Tibial nerve (tissue), 3 donors: ENCODE measurements around the gene SEMA6A.

Source experiments
- POLR2A ChIP-seq, 2 donors: fragments of 450-650 bp; IDR thresholded peaks; one replicate each; pipeline ENCODE4 v1.6.1; 2017; ENCODE audit warnings: antibody characterized with exemption in 2 of 2, mild to moderate bottlenecking in 2 of 2, moderate library complexity in 2 of 2
- TF ChIP-seq, protein P1 (sequence below), 5 experiments: fragments of 200-600 bp in 3 of 5; fragments of 450-650 bp in 2 of 5; sonication (generic) in 3 of 5; IDR thresholded peaks; one replicate each; pipeline ENCODE4 v1.5.1; 2016 to 2019; ENCODE audit warnings: antibody characterized with exemption in 5 of 5, mild to moderate bottlenecking in 3 of 5, moderate library complexity in 2 of 5

DNA sequence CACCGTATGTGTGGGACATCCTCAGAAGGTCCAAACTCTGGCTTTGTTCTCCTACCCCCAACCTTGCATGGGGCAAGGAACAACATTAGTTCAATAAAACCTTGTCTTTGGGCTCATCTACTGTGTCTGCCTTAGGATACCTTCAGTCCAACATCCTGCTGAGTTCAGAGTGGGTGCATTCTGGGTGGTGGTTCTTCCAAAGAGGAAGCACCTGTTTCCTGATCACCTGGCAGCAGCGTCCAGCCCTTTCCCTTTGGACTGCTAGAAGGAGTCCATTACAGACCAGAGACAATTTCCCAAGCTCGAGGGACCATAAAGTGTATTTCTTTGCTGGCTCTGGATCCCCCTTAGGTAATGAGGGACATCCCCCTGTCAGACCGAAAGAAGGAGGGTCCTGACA, 154.1 kb downstream of the SEMA6A start:
- TF ChIP-seq, protein P1, sequence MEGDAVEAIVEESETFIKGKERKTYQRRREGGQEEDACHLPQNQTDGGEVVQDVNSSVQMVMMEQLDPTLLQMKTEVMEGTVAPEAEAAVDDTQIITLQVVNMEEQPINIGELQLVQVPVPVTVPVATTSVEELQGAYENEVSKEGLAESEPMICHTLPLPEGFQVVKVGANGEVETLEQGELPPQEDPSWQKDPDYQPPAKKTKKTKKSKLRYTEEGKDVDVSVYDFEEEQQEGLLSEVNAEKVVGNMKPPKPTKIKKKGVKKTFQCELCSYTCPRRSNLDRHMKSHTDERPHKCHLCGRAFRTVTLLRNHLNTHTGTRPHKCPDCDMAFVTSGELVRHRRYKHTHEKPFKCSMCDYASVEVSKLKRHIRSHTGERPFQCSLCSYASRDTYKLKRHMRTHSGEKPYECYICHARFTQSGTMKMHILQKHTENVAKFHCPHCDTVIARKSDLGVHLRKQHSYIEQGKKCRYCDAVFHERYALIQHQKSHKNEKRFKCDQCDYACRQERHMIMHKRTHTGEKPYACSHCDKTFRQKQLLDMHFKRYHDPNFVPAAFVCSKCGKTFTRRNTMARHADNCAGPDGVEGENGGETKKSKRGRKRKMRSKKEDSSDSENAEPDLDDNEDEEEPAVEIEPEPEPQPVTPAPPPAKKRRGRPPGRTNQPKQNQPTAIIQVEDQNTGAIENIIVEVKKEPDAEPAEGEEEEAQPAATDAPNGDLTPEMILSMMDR (IDR thresholded peaks at IDR 0.05) = no peak
- no peak for TF ChIP-seq POLR2A (IDR thresholded peaks at IDR 0.05)
